ENCODE measurements around the gene DAP.

Gene DAP

GRCh38 chr5:10760096-10760920, 726 bp downstream of the DAP start:
- peak; percentile 66 for DNase-seq (ENCODE audit: low spot score)

GRCh38 chr5:10759111-10759510, 1.9 kb downstream of the DAP start:
- no peak for DNase-seq (ENCODE audit: low spot score)

GRCh38 chr5:10757922-10758555, 3.0 kb downstream of the DAP start:
- DNase-seq (ENCODE audit: low spot score): no peak

GRCh38 chr5:10757043-10757442, 4.0 kb downstream of the DAP start:
- no peak for DNase-seq (ENCODE audit: low spot score)

GRCh38 chr5:10756549-10756948, 4.5 kb downstream of the DAP start:
- DNase-seq (ENCODE audit: low spot score): no peak

- no peak for DNase-seq (ENCODE audit: low spot score)
These were observed 7.9 kb downstream of the DAP start for GRCh38 chr5:10753178-10753577.

- no peak for DNase-seq (ENCODE audit: low spot score)
These were observed 8.6 kb downstream of the DAP start for GRCh38 chr5:10752451-10752850.

GRCh38 chr5:10750909-10751308, 10.1 kb downstream of the DAP start:
- no peak for DNase-seq (ENCODE audit: low spot score)

GRCh38 chr5:10747678-10748622, 13.1 kb downstream of the DAP start:
- no peak for DNase-seq (ENCODE audit: low spot score)

GRCh38 chr5:10746711-10747110, 14.3 kb downstream of the DAP start:
- no peak for DNase-seq (ENCODE audit: low spot score)

GRCh38 chr5:10745133-10745532, 15.9 kb downstream of the DAP start:
- DNase-seq (ENCODE audit: low spot score): no peak

- DNase-seq (ENCODE audit: low spot score): no peak
These were observed 16.4 kb downstream of the DAP start for GRCh38 chr5:10744681-10745080.

- no peak for DNase-seq (ENCODE audit: low spot score)
These were observed 17.1 kb downstream of the DAP start for GRCh38 chr5:10743951-10744350.

- no peak for DNase-seq (ENCODE audit: low spot score)
These were observed 17.5 kb downstream of the DAP start for GRCh38 chr5:10743526-10743925.

- no peak for DNase-seq (ENCODE audit: low spot score)
These were observed 19.4 kb downstream of the DAP start for GRCh38 chr5:10741661-10742060.

- DNase-seq (ENCODE audit: low spot score): no peak
These were observed 20.6 kb downstream of the DAP start for GRCh38 chr5:10740384-10740783.

GRCh38 chr5:10737880-10738279, 23.2 kb downstream of the DAP start:
- DNase-seq (ENCODE audit: low spot score): no peak

GRCh38 chr5:10736808-10737207, 24.2 kb downstream of the DAP start:
- DNase-seq (ENCODE audit: low spot score): no peak

GRCh38 chr5:10736354-10736753, 24.7 kb downstream of the DAP start:
- no peak for DNase-seq (ENCODE audit: low spot score)

GRCh38 chr5:10735569-10736276, 25.3 kb downstream of the DAP start:
- no peak for DNase-seq (ENCODE audit: low spot score)

- DNase-seq (ENCODE audit: low spot score): no peak
These were observed 26.1 kb downstream of the DAP start for GRCh38 chr5:10734832-10735523.
